Measurements from ENCODE around the gene BSND. TPM values are rescaled to one million over a fixed set of nuclear protein-coding genes. Genes with fewer than 3 reads are reported as not detected.

BSND gene
- total RNA-seq, 1 experiment from 2014 or later = not detected

GRCh38 chr1:55012661-55013060 lies 13.9 kb downstream of the BSND start:
- BruUV-seq (replicated peaks) = no TSS peak
- no peaks in the 10 kb centered on the region for H3K79me2 ChIP-seq (ENCODE audit: low read length)

GRCh38 chr1:55015123-55015522 lies 16.4 kb downstream of the BSND start:
- H3K9me2 ChIP-seq (replicated peaks; ENCODE audit: low read length) = no peaks in the 10 kb centered on the region
- no TSS peak for BruUV-seq (replicated peaks)
- H3K27me3 ChIP-seq (ENCODE audit: low read length) = no peaks in the 10 kb centered on the region
- no peaks in the 10 kb centered on the region for H3K9me3 ChIP-seq (ENCODE audit: low read length)
- no peaks in the 10 kb centered on the region for H4K20me1 ChIP-seq (ENCODE audit: low read length)
- intact Hi-C loops (cut with micrococcal nuclease) = no loop called here
- no peak overlapping the region for H3K4me3 ChIP-seq (ENCODE audit: low read length)
- no peak overlapping the region for H3K4me2 ChIP-seq (ENCODE audit: low read length)
- CTCF ChIA-PET = interaction anchor here (0.6 kb wide), 1 partner anchor 70 kb away, joined by 5 read pairs; no protein-coding TSS in a partner anchor
- DNase-seq = no peak
- no peaks in the 10 kb centered on the region for H3K79me2 ChIP-seq (ENCODE audit: low read length)
- TF ChIP-seq CTCF (conservative IDR thresholded peaks at IDR 0.05; ENCODE audit: low read depth, low read length) (no peak), EZH2 (IDR thresholded peaks at IDR 0.05; ENCODE audit: low read length, unreplicated experiment) (no peak), EZH2phosphoT487 (IDR thresholded peaks at IDR 0.05; ENCODE audit: borderline replicate concordance, low read length) (no peak)
- ATAC-seq = no peak
- no peak overlapping the region for H3K27ac ChIP-seq (ENCODE audit: low read length)
- H3F3A ChIP-seq (ENCODE audit: low read length, unreplicated experiment) = no peaks in the 10 kb centered on the region
- no peak overlapping the region for H2AFZ ChIP-seq (ENCODE audit: low read length)
- no peak overlapping the region for H3K9ac ChIP-seq (ENCODE audit: low read length)
- no peaks in the 10 kb centered on the region for H3K36me3 ChIP-seq (ENCODE audit: low read depth, low read length)
- POLR2A ChIA-PET (ENCODE audit: unreplicated experiment) = no interaction called here
- H3K4me1 ChIP-seq (ENCODE audit: insufficient read depth, low read length) = no peaks in the 10 kb centered on the region

More at GRCh38 chr1:55012661-55013060, 13.9 kb downstream of the BSND start:
- no peak overlapping the region for H3K4me2 ChIP-seq (ENCODE audit: low read length)
- H3K4me1 ChIP-seq (ENCODE audit: insufficient read depth, low read length) = peaks cover 6% of the 10 kb centered on the region
- H3K27ac ChIP-seq (ENCODE audit: low read length) = no peak overlapping the region
- DNase-seq (no peak), ATAC-seq (no peak)
- H4K20me1 ChIP-seq (ENCODE audit: low read length) = no peaks in the 10 kb centered on the region
- CTCF ChIA-PET = interaction anchor here (1.3 kb wide), 1 partner anchor 9 kb away, joined by 4 read pairs; no protein-coding TSS in a partner anchor
- no peaks in the 10 kb centered on the region for H3K9me2 ChIP-seq (replicated peaks; ENCODE audit: low read length)
- H3F3A ChIP-seq (ENCODE audit: low read length, unreplicated experiment) = no peaks in the 10 kb centered on the region
- no peaks in the 10 kb centered on the region for H3K9me3 ChIP-seq (ENCODE audit: low read length)
- no peak overlapping the region for H3K9ac ChIP-seq (ENCODE audit: low read length)
- intact Hi-C loops (cut with micrococcal nuclease) = no loop called here
- H3K27me3 ChIP-seq (ENCODE audit: low read length) = no peaks in the 10 kb centered on the region
- H2AFZ ChIP-seq (ENCODE audit: low read length) = no peak overlapping the region
- TF ChIP-seq EZH2 (IDR thresholded peaks at IDR 0.05; ENCODE audit: low read length, unreplicated experiment) (no peak), CTCF (conservative IDR thresholded peaks at IDR 0.05; ENCODE audit: low read depth, low read length) (no peak), EZH2phosphoT487 (IDR thresholded peaks at IDR 0.05; ENCODE audit: borderline replicate concordance, low read length) (no peak)
- POLR2A ChIA-PET (ENCODE audit: unreplicated experiment) = no interaction called here
- no peaks in the 10 kb centered on the region for H3K36me3 ChIP-seq (ENCODE audit: low read depth, low read length)
- no peak overlapping the region for H3K4me3 ChIP-seq (ENCODE audit: low read length)

GRCh38 chr1:55015731-55016620 lies 17.2 kb downstream of the BSND start:
- Histone ChIP-seq H3K4me1 (ENCODE audit: insufficient read depth, low read length) (no peaks in the 10 kb centered on the region), H3K27ac (ENCODE audit: low read length) (no peak overlapping the region), H4K20me1 (ENCODE audit: low read length) (no peaks in the 10 kb centered on the region), H2AFZ (ENCODE audit: low read length) (no peak overlapping the region), H3K27me3 (ENCODE audit: low read length) (no peaks in the 10 kb centered on the region), H3F3A (ENCODE audit: low read length, unreplicated experiment) (no peaks in the 10 kb centered on the region), H3K79me2 (ENCODE audit: low read length) (no peaks in the 10 kb centered on the region), H3K9me2 (replicated peaks; ENCODE audit: low read length) (no peaks in the 10 kb centered on the region), H3K4me2 (ENCODE audit: low read length) (no peak overlapping the region), H3K36me3 (ENCODE audit: low read depth, low read length) (no peaks in the 10 kb centered on the region), H3K9me3 (ENCODE audit: low read length) (no peaks in the 10 kb centered on the region), H3K9ac (ENCODE audit: low read length) (no peak overlapping the region), H3K4me3 (ENCODE audit: low read length) (no peak overlapping the region)
- intact Hi-C loops (cut with micrococcal nuclease) = no loop called here
- ATAC-seq (no peak), DNase-seq (no peak)
- ChIA-PET POLR2A (ENCODE audit: unreplicated experiment) (no interaction called here), CTCF (interaction anchor here (0.6 kb wide), 1 partner anchor 71 kb away, joined by 5 read pairs; no protein-coding TSS in a partner anchor)
- TF ChIP-seq EZH2phosphoT487 (IDR thresholded peaks at IDR 0.05; ENCODE audit: borderline replicate concordance, low read length) = no peak
- TF ChIP-seq CTCF (conservative IDR thresholded peaks at IDR 0.05; ENCODE audit: low read depth, low read length) = no peak
- TF ChIP-seq EZH2 (IDR thresholded peaks at IDR 0.05; ENCODE audit: low read length, unreplicated experiment) = no peak
- no TSS peak for BruUV-seq (replicated peaks)

All from PC-3 (cell line).